ENCODE results near the gene SLC35D2. TPM values are rescaled to one million over a fixed set of nuclear protein-coding genes. Genes with fewer than 3 reads are reported as not detected.

Gene SLC35D2
- total RNA-seq, 2 donors from 2014 or later, result 5.4 to 14.0 TPM

DNA sequence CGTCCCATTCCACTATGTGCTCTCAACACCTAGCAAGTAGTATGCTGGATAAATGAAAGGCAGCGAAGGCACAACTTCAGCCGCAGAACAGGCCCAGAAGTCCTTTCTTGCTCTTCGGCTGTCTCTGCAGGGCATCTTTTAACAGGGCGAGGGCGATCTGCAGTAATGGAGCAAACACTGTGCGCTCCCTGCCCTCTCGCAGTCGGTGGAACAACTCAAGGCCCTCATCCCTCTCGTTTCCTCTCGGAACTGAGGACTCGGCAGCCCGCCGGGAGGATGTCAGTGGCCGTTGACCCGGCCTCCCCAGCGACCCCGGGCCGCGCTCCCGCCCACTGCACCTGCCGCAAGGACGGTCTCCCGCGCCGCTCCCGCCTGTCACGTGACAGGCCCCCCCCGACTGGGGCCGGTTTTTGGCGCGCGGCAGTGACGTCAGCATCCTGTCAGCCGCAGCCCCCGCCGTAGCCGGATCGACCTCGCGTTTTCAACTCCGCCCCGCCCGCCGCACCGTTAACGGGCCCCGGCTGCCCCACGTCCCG, 33.6 kb upstream of the SLC35D2 start:
- DNase-seq, result peak; percentile 89 to 90
- Mint-ChIP-seq H3K27ac (peak overlapping the region; percentile 91), H3K4me1 (ENCODE audit: low read depth) (peaks cover 67% of the 10 kb centered on the region), H3K9me3 (no peaks in the 10 kb centered on the region), H3K27me3 (ENCODE audit: low read depth) (no peaks in the 10 kb centered on the region), H3K4me3 (peak overlapping the region; percentile 88 to 95), H3K36me3 (ENCODE audit: insufficient read depth in 2 of 2) (peaks cover 3 to 4% of the 10 kb centered on the region in 2 donors)
- peak; percentile 15 to 22 for ATAC-seq (replicated peaks in 1 of 2)

DNA sequence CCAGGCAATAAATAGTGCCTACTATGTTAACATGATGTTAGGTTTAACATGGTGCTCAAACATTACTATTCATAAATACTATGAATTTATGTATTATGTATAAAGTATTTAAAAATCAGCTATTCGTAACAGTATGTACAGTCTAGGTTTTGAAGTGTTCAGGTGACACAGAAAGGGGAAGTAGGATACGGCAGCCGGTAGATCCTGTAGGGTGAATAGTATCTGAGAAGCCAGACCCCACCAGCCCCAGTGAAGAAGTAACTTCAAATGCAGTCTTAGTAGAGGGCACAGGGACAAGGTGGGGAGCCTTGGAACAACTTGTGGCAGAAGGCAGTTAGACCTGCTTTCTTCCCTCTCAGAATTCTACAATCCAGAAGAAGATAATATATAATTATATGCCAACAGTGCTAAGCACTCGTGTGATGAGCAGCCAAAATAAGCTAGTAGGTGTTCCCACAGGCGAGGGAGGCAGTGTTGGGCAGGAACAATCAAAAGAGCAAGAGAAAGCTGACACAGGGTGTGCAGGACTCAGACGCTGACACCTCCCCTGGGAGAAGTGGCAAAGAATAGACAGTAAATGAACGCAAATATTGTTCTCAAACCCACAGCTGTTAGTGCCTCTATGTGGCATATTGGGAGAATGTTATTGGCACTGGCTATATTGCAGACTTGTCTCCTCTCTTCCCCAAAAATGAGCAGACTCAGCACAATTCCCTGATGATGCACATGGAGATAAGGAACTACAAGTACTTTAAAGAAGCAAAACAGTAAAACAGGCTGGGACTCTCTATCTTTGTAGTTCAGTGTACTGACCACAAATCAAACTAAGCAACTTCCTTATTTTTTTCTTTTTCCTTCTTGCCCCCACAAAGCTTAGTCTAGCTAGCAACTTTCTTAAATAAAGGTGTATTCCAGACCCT, 30.1 kb upstream of the SLC35D2 start:
- H3K4me3 Mint-ChIP-seq, result peak overlapping the region; percentile 57 to 64
- peak overlapping the region; percentile 75 for H3K27ac Mint-ChIP-seq
- DNase-seq, result peak in 1 of 2 donors; percentile 12
- H3K36me3 Mint-ChIP-seq (ENCODE audit: insufficient read depth in 2 of 2), result peaks cover 7 to 10% of the 10 kb centered on the region in 2 donors
- no peaks in the 10 kb centered on the region for H3K27me3 Mint-ChIP-seq (ENCODE audit: low read depth)
- ATAC-seq (replicated peaks in 1 of 2), result no peak
- H3K4me1 Mint-ChIP-seq (ENCODE audit: low read depth), result peaks cover 60% of the 10 kb centered on the region
- H3K9me3 Mint-ChIP-seq, result no peaks in the 10 kb centered on the region

DNA sequence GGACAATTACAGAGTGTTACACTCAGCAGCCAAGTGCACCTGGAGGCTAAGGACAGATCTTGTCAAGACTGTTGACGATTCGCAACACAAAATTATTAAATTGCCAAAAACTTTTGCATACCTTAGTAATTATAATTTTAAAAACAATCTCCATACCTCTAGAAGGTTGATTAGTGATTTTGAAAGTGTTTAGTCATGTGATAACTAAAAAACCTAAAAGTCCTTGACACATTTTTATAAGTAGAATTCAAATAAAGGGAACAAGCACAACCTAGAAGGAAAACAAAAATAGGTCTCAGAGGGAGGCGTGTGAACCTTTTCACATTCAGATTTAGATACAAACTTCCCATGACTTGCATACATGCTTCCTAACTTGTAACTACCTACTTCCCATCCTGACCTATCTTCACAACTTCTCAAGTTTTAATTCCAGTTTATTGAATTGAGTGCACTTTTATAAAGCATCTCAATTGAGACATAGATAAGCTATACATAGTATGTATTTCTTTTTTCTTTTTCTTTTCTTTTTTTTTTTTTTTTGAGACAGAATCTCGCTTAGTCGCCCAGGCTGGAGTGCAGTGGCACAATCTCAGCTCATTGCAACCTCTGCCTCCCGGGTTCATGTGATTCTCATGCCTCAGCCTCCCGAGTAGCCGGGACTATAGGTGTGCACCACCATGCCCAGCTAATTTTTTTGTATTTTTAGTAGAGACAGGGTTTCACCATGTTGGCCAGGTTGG, 28.8 kb upstream of the SLC35D2 start:
- no peak for ATAC-seq (replicated peaks in 1 of 2)
- no peaks in the 10 kb centered on the region for H3K27me3 Mint-ChIP-seq (ENCODE audit: low read depth)
- peaks cover 66% of the 10 kb centered on the region for H3K4me1 Mint-ChIP-seq (ENCODE audit: low read depth)
- H3K9me3 Mint-ChIP-seq, result no peaks in the 10 kb centered on the region
- H3K27ac Mint-ChIP-seq, result peak overlapping the region; percentile 75
- H3K36me3 Mint-ChIP-seq (ENCODE audit: insufficient read depth in 2 of 2), result peaks cover 9 to 12% of the 10 kb centered on the region in 2 donors
- peak overlapping the region in 1 of 2 donors; percentile 64 for H3K4me3 Mint-ChIP-seq
- no peak for DNase-seq

DNA sequence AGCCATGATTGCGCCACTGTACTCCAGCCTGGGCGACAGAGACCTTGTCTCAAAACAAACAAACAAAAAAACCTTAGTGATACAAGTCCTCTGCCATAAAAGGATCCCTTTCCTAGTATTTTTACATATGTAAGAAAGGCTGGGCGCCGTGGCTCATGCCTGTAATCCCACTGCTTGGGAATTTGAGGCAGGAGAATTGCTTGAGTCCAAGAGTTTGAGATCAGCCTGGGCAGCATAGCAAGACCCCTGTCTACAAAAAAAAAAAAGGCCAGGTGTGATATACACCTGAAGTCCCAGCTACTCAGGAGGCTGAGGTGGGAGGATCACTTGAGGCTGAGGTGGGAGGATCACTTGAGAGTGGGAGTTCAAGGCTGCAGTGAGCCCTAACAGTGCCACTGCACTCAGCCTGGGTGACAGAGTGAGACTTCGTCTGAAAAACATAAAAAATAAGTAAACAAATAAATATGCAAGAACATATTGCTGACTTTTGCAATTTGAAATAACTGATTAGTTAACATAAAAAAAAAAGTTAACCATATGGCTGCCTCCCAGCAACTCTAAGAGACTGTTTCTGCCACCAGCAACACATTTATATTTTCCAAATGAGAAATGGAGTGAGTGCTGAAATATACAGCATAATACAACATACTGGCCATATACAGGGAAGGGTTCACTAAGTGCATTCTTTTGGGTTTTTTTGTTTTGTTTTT, 27.8 kb upstream of the SLC35D2 start:
- DNase-seq (no peak), ATAC-seq (replicated peaks in 1 of 2) (no peak)
- Mint-ChIP-seq H3K4me3 (no peak overlapping the region), H3K36me3 (ENCODE audit: insufficient read depth in 2 of 2) (peaks cover 6 to 12% of the 10 kb centered on the region in 2 donors), H3K4me1 (ENCODE audit: low read depth) (peaks cover 64% of the 10 kb centered on the region), H3K27ac (no peak overlapping the region), H3K9me3 (no peaks in the 10 kb centered on the region), H3K27me3 (ENCODE audit: low read depth) (no peaks in the 10 kb centered on the region)

DNA sequence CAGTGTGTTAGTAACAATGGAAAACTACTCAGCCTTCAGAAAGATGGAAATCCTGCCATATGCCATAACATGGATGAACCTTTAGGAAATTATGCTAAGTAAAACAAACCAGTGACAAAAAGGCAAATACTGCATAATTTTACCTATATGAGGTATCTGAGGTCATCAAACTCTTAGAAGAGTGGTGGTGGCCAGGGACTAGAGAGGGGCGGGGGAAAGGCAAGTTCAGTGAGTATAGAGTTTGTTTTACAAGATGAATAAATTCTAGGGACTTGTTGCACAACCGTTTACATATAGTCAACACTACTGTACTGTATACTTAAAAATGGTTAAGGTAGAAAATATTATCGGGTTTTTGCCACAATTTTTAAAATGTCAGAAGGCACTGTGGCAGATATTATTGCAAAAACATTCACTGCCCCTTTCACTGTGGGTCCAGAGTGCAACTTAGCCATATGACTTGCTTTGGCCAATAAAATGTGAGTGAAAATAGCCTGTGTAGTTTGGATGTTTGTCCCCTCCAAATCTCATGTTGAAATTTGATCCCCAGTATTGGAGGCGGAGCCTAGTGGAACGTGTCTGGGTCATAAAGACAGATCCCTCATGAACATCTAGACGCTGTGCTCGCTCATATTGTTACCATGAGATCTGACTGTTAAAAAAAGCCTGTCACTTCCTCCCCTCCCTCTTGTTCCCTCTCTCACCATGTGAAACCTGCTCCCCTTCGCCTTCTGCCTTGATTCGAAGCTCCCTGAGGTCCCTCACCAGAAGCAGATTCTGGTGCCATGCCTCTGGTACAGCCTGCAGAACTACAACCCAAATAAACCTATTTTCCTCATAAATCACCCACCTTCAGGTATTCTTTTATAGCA, 25.1 kb upstream of the SLC35D2 start:
- no peak for DNase-seq
- no peaks in the 10 kb centered on the region for H3K9me3 Mint-ChIP-seq
- peaks cover 41% of the 10 kb centered on the region for H3K4me1 Mint-ChIP-seq (ENCODE audit: low read depth)
- peaks cover 6 to 17% of the 10 kb centered on the region in 2 donors for H3K36me3 Mint-ChIP-seq (ENCODE audit: insufficient read depth in 2 of 2)
- peak overlapping the region; percentile 10 for H3K27ac Mint-ChIP-seq
- H3K27me3 Mint-ChIP-seq (ENCODE audit: low read depth), result no peaks in the 10 kb centered on the region
- peak; percentile 51 to 67 for ATAC-seq (replicated peaks in 1 of 2)
- no peak overlapping the region for H3K4me3 Mint-ChIP-seq

DNA sequence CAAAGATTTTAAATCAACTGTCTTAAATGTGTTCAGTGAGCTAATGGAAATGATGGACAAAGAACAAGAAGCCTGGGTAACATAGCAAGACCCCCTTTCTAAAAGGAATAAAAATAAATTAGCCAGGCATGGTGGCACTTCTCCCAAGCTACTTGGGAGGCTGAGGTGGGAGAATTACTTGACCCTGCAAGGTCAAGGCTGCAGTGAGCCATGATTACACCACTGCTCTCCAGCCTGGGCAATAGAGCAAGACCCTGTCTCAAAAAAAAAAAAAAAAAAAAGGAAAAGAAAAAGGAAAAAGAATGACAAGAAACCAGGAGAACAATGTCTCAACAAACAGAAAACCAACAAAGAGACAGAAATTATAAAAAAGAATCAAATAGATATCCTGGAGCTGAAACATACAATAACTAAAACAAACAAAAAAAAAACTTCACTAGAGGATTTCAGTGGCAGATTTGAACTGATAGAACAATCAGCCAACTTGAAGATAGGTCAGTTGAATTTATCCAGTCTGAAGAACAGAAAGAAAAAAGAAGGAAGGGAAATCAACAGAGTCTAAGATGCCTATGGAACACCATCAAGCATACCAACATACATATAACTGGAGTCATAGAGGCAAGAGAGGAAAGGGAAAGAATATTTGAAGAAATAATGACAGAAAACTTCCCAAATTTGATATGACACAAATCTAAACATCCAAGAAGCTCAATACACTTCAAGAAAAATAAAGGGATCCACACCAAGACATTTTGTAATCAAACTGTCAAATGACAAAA, 16.8 kb upstream of the SLC35D2 start:
- no peak for ATAC-seq (replicated peaks in 1 of 2)
- Mint-ChIP-seq H3K4me1 (ENCODE audit: low read depth) (peaks cover 28% of the 10 kb centered on the region), H3K4me3 (peak overlapping the region; percentile 3 to 40)

DNA sequence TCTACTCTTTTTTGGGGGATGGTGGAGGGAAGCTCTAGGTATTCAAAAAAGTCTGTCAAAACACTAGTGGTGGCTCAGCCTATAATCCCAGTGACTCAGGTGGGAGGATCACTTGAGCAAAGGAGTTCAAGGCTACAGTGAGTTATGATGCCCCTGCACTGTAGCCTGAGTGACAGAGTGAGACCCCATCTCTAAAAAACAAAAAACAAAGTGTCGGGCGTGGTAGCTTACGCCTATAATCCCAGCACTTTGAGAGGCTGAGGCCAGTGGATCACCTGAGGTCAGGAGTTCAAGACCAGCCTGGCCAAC, 15.8 kb upstream of the SLC35D2 start:
- no peaks in the 10 kb centered on the region for H3K27me3 Mint-ChIP-seq (ENCODE audit: low read depth)
- H3K9me3 Mint-ChIP-seq, result peaks cover 0 to 2% of the 10 kb centered on the region in 2 donors
- DNase-seq, result no peak
- peaks cover 28% of the 10 kb centered on the region for H3K4me1 Mint-ChIP-seq (ENCODE audit: low read depth)
- H3K27ac Mint-ChIP-seq, result peak overlapping the region; percentile 83
- ATAC-seq (replicated peaks in 1 of 2), result peak in 1 of 2 donors; percentile 45
- H3K36me3 Mint-ChIP-seq (ENCODE audit: insufficient read depth in 2 of 2), result peaks cover 9 to 47% of the 10 kb centered on the region in 2 donors
- peak overlapping the region; percentile 4 to 40 for H3K4me3 Mint-ChIP-seq

More for the DNA sequence above, 16.8 kb upstream of the SLC35D2 start:
- Mint-ChIP-seq H3K27me3 (ENCODE audit: low read depth) (no peaks in the 10 kb centered on the region), H3K36me3 (ENCODE audit: insufficient read depth in 2 of 2) (peaks cover 9 to 46% of the 10 kb centered on the region in 2 donors), H3K27ac (peak overlapping the region; percentile 83), H3K9me3 (peaks cover 0 to 2% of the 10 kb centered on the region in 2 donors)
- no peak for DNase-seq

DNA sequence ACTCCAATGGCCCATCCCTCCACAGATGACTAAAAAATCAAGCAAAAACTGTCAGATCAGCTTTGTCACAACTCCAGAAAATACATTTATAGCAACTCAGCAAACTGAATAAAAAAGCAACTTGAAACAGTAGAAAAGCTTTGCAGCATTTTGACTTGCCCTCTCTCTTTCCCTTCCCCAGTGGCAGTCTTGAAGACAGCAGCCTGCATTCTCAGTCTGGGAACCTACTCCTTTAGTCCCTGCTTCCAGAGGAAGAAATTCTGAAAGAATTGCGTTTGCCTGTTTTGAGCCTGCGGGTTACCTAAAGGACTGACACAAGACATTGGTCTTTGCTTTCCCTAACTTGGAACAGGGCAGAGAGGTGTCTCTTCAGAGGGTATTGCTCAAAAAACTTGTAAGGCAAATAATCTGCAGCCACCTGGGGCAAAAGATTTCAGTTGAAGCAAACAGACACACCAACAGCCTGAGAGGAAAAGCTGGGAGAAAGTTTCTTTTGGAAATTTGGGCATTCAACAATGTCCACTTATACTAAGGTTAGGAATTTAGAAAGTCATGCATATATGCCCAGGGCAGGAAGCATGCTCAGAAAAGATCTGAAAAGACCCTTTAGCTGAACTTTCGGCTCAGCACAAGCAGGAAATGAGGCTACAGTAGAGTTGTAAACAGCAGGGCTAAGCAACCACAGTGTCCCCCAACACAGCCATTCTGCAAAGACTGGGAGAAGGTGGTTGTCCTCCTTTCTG, 15.2 kb upstream of the SLC35D2 start:
- Mint-ChIP-seq H3K9me3 (peaks cover 0 to 2% of the 10 kb centered on the region in 2 donors), H3K4me3 (peak overlapping the region in 1 of 2 donors; percentile 40), H3K27ac (peak overlapping the region; percentile 83), H3K27me3 (ENCODE audit: low read depth) (no peaks in the 10 kb centered on the region), H3K4me1 (ENCODE audit: low read depth) (peaks cover 28% of the 10 kb centered on the region), H3K36me3 (ENCODE audit: insufficient read depth in 2 of 2) (peaks cover 9 to 49% of the 10 kb centered on the region in 2 donors)
- DNase-seq, result no peak
- peak in 1 of 2 donors; percentile 38 for ATAC-seq (replicated peaks in 1 of 2)

DNA sequence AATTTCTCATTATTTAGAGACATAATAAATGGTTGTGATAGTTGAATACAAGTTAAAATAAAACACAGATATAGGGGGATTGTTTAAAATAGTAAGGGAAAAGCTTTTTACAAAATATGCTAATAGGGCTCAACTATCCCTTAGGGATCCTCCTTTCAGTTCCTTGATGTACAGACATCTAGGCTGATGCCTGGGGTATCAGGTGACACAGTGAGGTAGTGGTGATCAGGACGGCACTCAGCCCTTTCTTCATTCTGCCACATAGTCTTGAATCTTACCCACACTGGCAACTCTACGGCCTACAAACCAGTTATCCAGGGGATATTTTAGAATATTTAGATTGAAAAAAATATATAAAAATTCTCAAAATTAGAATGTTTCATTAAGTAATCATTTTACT, 12.5 kb upstream of the SLC35D2 start:
- Mint-ChIP-seq H3K27me3 (ENCODE audit: low read depth) (no peaks in the 10 kb centered on the region), H3K4me3 (no peak overlapping the region), H3K4me1 (ENCODE audit: low read depth) (peaks cover 24% of the 10 kb centered on the region), H3K36me3 (ENCODE audit: insufficient read depth in 2 of 2) (peaks cover 12 to 49% of the 10 kb centered on the region in 2 donors), H3K27ac (no peak overlapping the region), H3K9me3 (peaks cover 0 to 2% of the 10 kb centered on the region in 2 donors)
- ATAC-seq (replicated peaks in 1 of 2) (no peak), DNase-seq (no peak)

DNA sequence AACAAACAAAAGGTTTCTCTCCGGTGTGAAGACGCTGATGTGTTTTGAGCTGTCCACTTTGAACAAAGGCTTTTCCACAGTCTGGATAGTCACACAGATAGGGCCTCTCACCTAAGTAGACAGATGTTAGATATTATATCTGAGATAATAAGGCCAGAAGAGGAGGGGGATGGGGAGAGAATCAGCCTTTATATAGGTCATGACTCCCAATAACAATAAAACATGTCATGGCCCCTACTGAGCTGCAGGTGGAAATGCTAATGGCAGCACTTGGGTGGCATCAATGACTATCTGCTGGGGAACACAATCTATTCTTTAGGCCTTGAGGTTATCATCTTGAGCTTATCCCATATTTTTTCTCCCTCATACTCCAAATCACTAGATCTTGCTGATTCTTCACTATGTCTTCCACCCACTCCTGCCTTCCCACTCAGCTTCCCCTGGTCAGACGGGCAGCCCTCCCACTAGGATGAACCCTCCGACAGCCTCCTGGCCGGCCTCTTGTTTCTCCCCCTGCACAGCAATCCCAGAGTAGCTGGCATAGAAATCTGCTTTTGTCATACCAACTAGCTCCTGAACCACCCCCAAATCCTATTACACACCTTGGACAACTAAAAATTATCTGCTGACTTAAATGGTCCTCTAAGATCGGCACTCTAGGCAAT, 11.5 kb upstream of the SLC35D2 start:
- no peak overlapping the region for H3K4me3 Mint-ChIP-seq
- H3K4me1 Mint-ChIP-seq (ENCODE audit: low read depth), result peaks cover 14% of the 10 kb centered on the region
- DNase-seq (no peak), ATAC-seq (replicated peaks in 1 of 2) (no peak)
- no peaks in the 10 kb centered on the region for H3K9me3 Mint-ChIP-seq
- peaks cover 11 to 48% of the 10 kb centered on the region in 2 donors for H3K36me3 Mint-ChIP-seq (ENCODE audit: insufficient read depth in 2 of 2)
- no peak overlapping the region for H3K27ac Mint-ChIP-seq
- no peaks in the 10 kb centered on the region for H3K27me3 Mint-ChIP-seq (ENCODE audit: low read depth)

All from activated T-cell treated with anti-CD3 and anti-CD28 coated beads, Interleukin-2, amount 50 U/mL, for 72 hours (primary cell).